ENCODE results near the gene TRIM52.
"Not testable (repeated sequence)": the region's sequence is repeated elsewhere in the genome, so short reads cannot be mapped to it uniquely, and the experiment has no call there.

TRIM52 gene

GRCh38 chr5:181260720-181261319 is at the start of gene TRIM52:
Gene TRIM52 (minus strand): TSS chr5:181261143. CDS start chr5:181260813, 330 bp downstream.
- DNase-seq, result peak; percentile 93

GRCh38 chr5:181287331-181287730 is 26.4 kb upstream of the TRIM52 start:
- not testable (repeated sequence) for DNase-seq

GRCh38 chr5:181285962-181286705 is 25.2 kb upstream of the TRIM52 start:
- not testable (repeated sequence) for DNase-seq

- not testable (repeated sequence) for DNase-seq
Observed at GRCh38 chr5:181283841-181284755, 23.2 kb upstream of the TRIM52 start.

- no peak for DNase-seq
Observed at GRCh38 chr5:181283347-181283746, 22.4 kb upstream of the TRIM52 start.

- no peak for DNase-seq
Observed at GRCh38 chr5:181282874-181283273, 21.9 kb upstream of the TRIM52 start.

GRCh38 chr5:181282415-181282814 is 21.5 kb upstream of the TRIM52 start:
- not testable (repeated sequence) for DNase-seq

- DNase-seq, result no peak
Observed at GRCh38 chr5:181281984-181282316, 21.0 kb upstream of the TRIM52 start.

GRCh38 chr5:181281077-181281983 is 20.4 kb upstream of the TRIM52 start:
- DNase-seq, result no peak

- DNase-seq, result no peak
Observed at GRCh38 chr5:181280251-181280762, 19.4 kb upstream of the TRIM52 start.

- not testable (repeated sequence) for DNase-seq
Observed at GRCh38 chr5:181273433-181273744, 12.4 kb upstream of the TRIM52 start.

- no peak for DNase-seq
Observed at GRCh38 chr5:181271081-181271480, 10.1 kb upstream of the TRIM52 start.

GRCh38 chr5:181267907-181268306 is 7.0 kb upstream of the TRIM52 start:
- DNase-seq, result not testable (repeated sequence)

- not testable (repeated sequence) for DNase-seq
Observed at GRCh38 chr5:181267291-181267904, 6.5 kb upstream of the TRIM52 start.

- DNase-seq, result no peak
Observed at GRCh38 chr5:181265092-181265671, 4.2 kb upstream of the TRIM52 start.

GRCh38 chr5:181263633-181264032 is 2.7 kb upstream of the TRIM52 start:
- DNase-seq, result no peak

GRCh38 chr5:181261320-181262049 is 542 bp upstream of the TRIM52 start:
- peak; percentile 83 for DNase-seq

- no peak for DNase-seq
Observed at GRCh38 chr5:181259974-181260719, 796 bp downstream of the TRIM52 start.

GRCh38 chr5:181259283-181259682 is 1.7 kb downstream of the TRIM52 start:
- no peak for DNase-seq

- DNase-seq, result no peak
Observed at GRCh38 chr5:181258576-181258975, 2.4 kb downstream of the TRIM52 start.

Data from stimulated activated CD4-positive, alpha-beta T cell treated with anti-CD3 and anti-CD28 coated beads, Interleukin-15, amount 100 ng/mL, for 24 hours (primary cell).